K562 (cell line): ENCODE results near the gene GUCY2D. TPM values are rescaled to one million over a fixed set of nuclear protein-coding genes. Genes with fewer than 3 reads are reported as not detected.

Experiments used
- ATAC-seq: fragments of 200-7000 bp; cut with Tn5 transposase; 3 replicates; pipeline ENCODE4 v1.9.1; 2020; ENCODE audit warnings: moderate library complexity
- BruUV-seq: library from RNA; stranded (reverse); fragments of 400-500 nt; replicated peaks from 2 replicates; lab custom pipeline; 2021; lab: Mats Ljungman, UMichigan
- CTCF ChIA-PET: fragments of 300-600 bp; formaldehyde crosslinking; extraction: SDS; loops from one replicate; lab custom pipeline; 2021; ENCODE audit warnings: low intra/inter-chr PET ratio; lab: Yijun Ruan, JAX
- POLR2A ChIA-PET: fragments of 300-600, 350-650 bp; sonication (Branson Sonifier 250); formaldehyde crosslinking; extraction: SDS; loops from one replicate; lab custom pipeline; 2021; ENCODE audit warnings: antibody characterized with exemption, inconsistent platforms; lab: Yijun Ruan, JAX
- DNase-seq, 4 experiments: peaks; one replicate each; pipeline versions ENCODE4 v3.0.0 to v3.0.0-alpha.2; 2011 to 2018; ENCODE audit warnings: low spot score in 3 of 4, mixed read lengths in 3 of 4; ENCODE audit errors: extremely low read depth in 1 of 4
- FAIRE-seq: peaks from 2 replicates; lab custom pipeline; 2011; peaks lifted over from hg19 to GRCh38; lab: Jason Lieb, UNC
- H2AFZ ChIP-seq: 2 replicates; pipeline ENCODE4 v1.6.0; 2011; ENCODE audit warnings: low read depth, low read length, control low read depth, inconsistent platforms
- H3K27ac ChIP-seq: fragments of 200-600 bp; 3 replicates; pipeline ENCODE4 v1.8.0; 2011; ENCODE audit warnings: low read depth, mild to moderate bottlenecking, control low read depth, inconsistent platforms, low read length, moderate library complexity, mixed read lengths; ENCODE audit errors: extremely low read depth
- H3K27me3 ChIP-seq, 2 experiments: fragments of 300-600 bp in 1 of 2; 2 replicates in 1 of 2; 3 replicates in 1 of 2; pipeline versions ENCODE4 v1.6.0 to v1.8.0; 2011; ENCODE audit warnings: inconsistent platforms in 2 of 2, low read length in 2 of 2, mild to moderate bottlenecking in 1 of 2, mixed read lengths in 1 of 2, moderate library complexity in 1 of 2; ENCODE audit not compliant: control insufficient read depth in 2 of 2, insufficient read depth in 2 of 2
- H3K36me3 ChIP-seq: fragments of 300-600 bp; 3 replicates; pipeline ENCODE4 v1.8.0; 2011; ENCODE audit warnings: mild to moderate bottlenecking, low read length, inconsistent platforms; ENCODE audit not compliant: control insufficient read depth, insufficient read depth
- H3K4me1 ChIP-seq, 2 experiments: fragments of 200-600 bp in 1 of 2; replicated peaks in 1 of 2; 2 replicates in 1 of 2; 3 replicates in 1 of 2; pipeline versions ENCODE4 v1.5.1 to v1.8.0; 2011; ENCODE audit warnings: inconsistent platforms in 2 of 2, low read length in 2 of 2, mild to moderate bottlenecking in 1 of 2, mixed read lengths in 1 of 2, moderate library complexity in 1 of 2; ENCODE audit not compliant: control insufficient read depth in 2 of 2, insufficient read depth in 2 of 2
- H3K4me2 ChIP-seq: 2 replicates; pipeline ENCODE4 v1.6.1; 2011; ENCODE audit warnings: low read length, control low read depth, inconsistent platforms, mixed read lengths; ENCODE audit not compliant: insufficient read depth
- H3K4me3 ChIP-seq: fragments of 200-600 bp; sonication (generic), shearing (Covaris generic); 2 replicates; pipeline ENCODE4 v1.5.1; 2016; ENCODE audit warnings: control low read depth, inconsistent platforms
- H3K79me2 ChIP-seq: fragments of 200-600 bp; 3 replicates; pipeline ENCODE4 v1.8.0; 2011; ENCODE audit warnings: low read length, inconsistent platforms; ENCODE audit not compliant: control insufficient read depth, insufficient read depth
- H3K9ac ChIP-seq, 2 experiments: 2 replicates each; pipeline versions ENCODE4 v1.6.0 to v1.6.1; 2011; ENCODE audit warnings: low read depth in 2 of 2, low read length in 2 of 2, control low read depth in 1 of 2, inconsistent platforms in 1 of 2, mild to moderate bottlenecking in 1 of 2, mixed read lengths in 1 of 2; ENCODE audit not compliant: insufficient read depth in 1 of 2
- H3K9me1 ChIP-seq: one replicate; pipeline ENCODE4 v1.6.0; 2011; ENCODE audit warnings: inconsistent platforms, mild to moderate bottlenecking, low read length, moderate library complexity; ENCODE audit not compliant: control insufficient read depth, insufficient read depth
- H3K9me3 ChIP-seq: replicated peaks from 2 replicates; pipeline ENCODE4 v1.5.1; 2011; ENCODE audit warnings: low read depth, low read length, inconsistent platforms; ENCODE audit not compliant: control insufficient read depth, insufficient read depth
- H4K20me1 ChIP-seq: replicated peaks from 2 replicates; pipeline ENCODE4 v1.6.1; 2011; ENCODE audit warnings: low read length, inconsistent platforms, mixed read lengths; ENCODE audit not compliant: control insufficient read depth, insufficient read depth
- CREM ChIP-seq: IDR thresholded peaks from 2 replicates; pipeline ENCODE4 v1.6.1; 2014; ENCODE audit warnings: antibody characterized with exemption, low read depth
- CTCF ChIP-seq, 3 experiments: IDR thresholded peaks in 2 of 3; conservative IDR thresholded peaks in 1 of 3; 2 replicates each; pipeline ENCODE4 v1.5.1; 2011 to 2012; ENCODE audit warnings: low read length in 3 of 3, mild to moderate bottlenecking in 3 of 3, control low read depth in 2 of 3, improper control_type of control experiment in 1 of 3, inconsistent platforms in 1 of 3, low read depth in 1 of 3, mixed read lengths in 1 of 3, moderate library complexity in 1 of 3; ENCODE audit not compliant: insufficient read depth in 2 of 3
- DEAF1 ChIP-seq: fragments of 450-650 bp; formaldehyde crosslinking; IDR thresholded peaks from 2 replicates; pipeline ENCODE4 v1.4.0; 2020; ENCODE audit warnings: mild to moderate bottlenecking, moderate library complexity
- KLF1 ChIP-seq: fragments of 450-650 bp; IDR thresholded peaks from 2 replicates; pipeline ENCODE4 v1.6.1; 2016; ENCODE audit warnings: missing genetic modification characterization, missing compliant biosample characterization
- REST ChIP-seq, 2 experiments: fragments of 450-650 bp; formaldehyde crosslinking in 1 of 2; IDR thresholded peaks; 2 replicates each; pipeline versions ENCODE4 v1.4.0 to v1.6.1; 2014 to 2020; ENCODE audit warnings: mild to moderate bottlenecking in 2 of 2, borderline replicate concordance in 1 of 2, low read depth in 1 of 2
- SOX6 ChIP-seq: fragments of 450-650 bp; IDR thresholded peaks from 2 replicates; pipeline ENCODE4 v1.6.1; 2014; ENCODE audit warnings: mild to moderate bottlenecking
- ZNF280B ChIP-seq: fragments of 250-450 bp; sonication (Bioruptor Pico); IDR thresholded peaks from 2 replicates; pipeline ENCODE4 v1.5.1; 2021; ENCODE audit warnings: mild to moderate bottlenecking
- WGBS: fragments of 100-300 bp; shearing (Covaris generic); methylation state at CpG from one replicate; pipeline ENCODE4 v1.1.6; 2016; ENCODE audit warnings: low coverage, mixed read lengths; ENCODE audit not compliant: insufficient coverage; ENCODE audit errors: missing lambda C conversion rate; 5-methylcytosine and 5-hydroxymethylcytosine counted together
- in situ Hi-C: fragments of 300-500 bp; cut with MboI; formaldehyde crosslinking; loops from 4 replicates; pipeline ENCODE4 v1.15.0; 2018; ENCODE audit warnings: inconsistent platforms, mixed read lengths
- intact Hi-C: fragments of 100-400 bp; cut with micrococcal nuclease; formaldehyde crosslinking; loops from 2 replicates; pipeline ENCODE4 v1.14.2; 2022
- polyA plus RNA-seq, 8 experiments: library from polyadenylated mRNA; depleted of rRNA in 4 of 8; stranded (reverse) in 5 of 8; unstranded in 3 of 8; fragments of >200 nt; fragmentation: Nextera tagmentation in 2 of 8; fragmentation: Illumina TruSeq in 1 of 8; extraction: Ambion mirVana in 2 of 8; extraction: Trizol in 1 of 8; gene quantifications; 2 replicates each; pipeline versions ENCODE4 v1.2.1 to v1.2.3, GENCODE V29; 2011 to 2014; ENCODE audit warnings: inconsistent platforms in 1 of 8, missing spikeins in 1 of 8
- total RNA-seq, 7 experiments: library from RNA; depleted of rRNA in 6 of 7; stranded (reverse); fragments of >200 nt in 6 of 7; fragmentation: Illumina TruSeq in 2 of 7; extraction: Trizol in 2 of 7; gene quantifications; 2 replicates each; pipeline versions ENCODE4 v1.2.1 to v1.2.3, GENCODE V29; 2011 to 2021; ENCODE audit warnings: low replicate concordance in 1 of 7

GUCY2D gene
- total and polyA plus RNA-seq, 9 of the 15 experiments (the other 6 are each of a cell fraction or from before 2014, with no cell fraction given): 0.05 TPM; not detected in 8

- H3K79me2 ChIP-seq: no peaks in the 10 kb centered on the region
- BruUV-seq: no TSS peak
- ChIA-PET POLR2A (no interaction called here), CTCF (interaction anchor here (0.5 to 3.5 kb wide), 8 partner anchors 23 to 938 kb away, joined by 3 to 18 read pairs (median 4); no protein-coding TSS in a partner anchor)
- no peaks in the 10 kb centered on the region for H3K9me1 ChIP-seq
- no peak overlapping the region for H3K4me3 ChIP-seq
- WGBS: 9% methylated on average over 10 of the region's 10 CpGs
- no peaks in the 10 kb centered on the region for H3K36me3 ChIP-seq
- no peak overlapping the region for H3K27ac ChIP-seq
- intact Hi-C loops: loop anchor here (2.0 kb wide), 1 partner anchor 59 kb away; the partner anchor contains the start of gene ALOXE3
- 0 out of 5 replicates have a peak, but pooled peaks cover 0 to 3% of the 10 kb centered on the region in 2 experiments for H3K27me3 ChIP-seq
- H3K9ac ChIP-seq: no peak overlapping the region
- H3K4me1 ChIP-seq: peaks cover 8% of the 10 kb centered on the region in 2 experiments; a peak in 4 of 5 replicates
- H4K20me1 ChIP-seq: no peaks in the 10 kb centered on the region
- H3K4me2 ChIP-seq: no peak overlapping the region
- H2AFZ ChIP-seq: 0 out of 2 replicates have a peak overlapping the region, but pooled peaks have one; percentile 4
- peak; percentile 58 to 73 (median 58) for DNase-seq
- H3K9me3 ChIP-seq: no peaks in the 10 kb centered on the region
- in situ Hi-C loops: loop anchor here (25.0 kb wide), 2 partner anchors 727 to 927 kb away; partner anchors contain the start of gene MFSD6L
- peak; percentile 46; the same call in 2 of the 3 replicates for ATAC-seq
- FAIRE-seq: peak; percentile 85
- TF ChIP-seq KLF1 (tag): no peak
- TF ChIP-seq DEAF1 (CRISPR knock-in tag): peak; percentile 42; the same call in 1 of the 2 replicates
- no peak for TF ChIP-seq ZNF280B (CRISPR knock-in tag)
- TF ChIP-seq CTCF (IDR thresholded peaks at IDR 0.05 in 2 of 3, conservative IDR thresholded peaks at IDR 0.05 in 1 of 3; ENCODE audit: insufficient read depth in 2 of 3, low read depth in 1 of 3, low read length in 3 of 3): peak; percentile 62 to 76 (median 68)
- TF ChIP-seq REST (IDR thresholded peaks at IDR 0.05; ENCODE audit: borderline replicate concordance): peak; percentile 48
- TF ChIP-seq REST (CRISPR knock-in tag; IDR thresholded peaks at IDR 0.05; ENCODE audit: low read depth): no peak
- no peak for TF ChIP-seq CREM
- no peak for TF ChIP-seq SOX6
Observed at GRCh38 chr17:8060274-8060673, 57.9 kb downstream of the GUCY2D start.
